Endothelial cell of umbilical vein (primary cell): ENCODE data around the gene HEATR3. TPM values are rescaled to one million over a fixed set of nuclear protein-coding genes. Genes with fewer than 3 reads are reported as not detected.

ENCODE experiments used
- BruUV-seq: library from RNA; stranded (reverse); fragments of 400-500 nt; replicated peaks from 2 replicates; lab custom pipeline; 2021; lab: Mats Ljungman, UMichigan
- CTCF ChIA-PET: fragments of 300-600, 350-600 bp; sonication (Branson Sonifier 250); formaldehyde crosslinking; loops from one replicate; lab custom pipeline; 2021; ENCODE audit warnings: antibody characterized with exemption, inconsistent platforms; lab: Charles Lee
- POLR2A ChIA-PET: fragments of 300-600, 350-600 bp; sonication (Branson Sonifier 250); formaldehyde crosslinking; loops from one replicate; lab custom pipeline; 2021; ENCODE audit warnings: antibody characterized with exemption, inconsistent platforms; lab: Charles Lee
- DNase-seq: peaks from one replicate; pipeline ENCODE4 v3.0.0-alpha.2; 2011; ENCODE audit warnings: low read depth, low spot score
- FAIRE-seq: peaks from 2 replicates; lab custom pipeline; 2011; peaks lifted over from hg19 to GRCh38; lab: Jason Lieb, UNC
- H2AFZ ChIP-seq: 2 replicates; pipeline ENCODE4 v1.6.0; 2012; ENCODE audit warnings: low read depth, low read length, control low read depth, inconsistent platforms
- H3K27ac ChIP-seq: 2 replicates; pipeline ENCODE4 v1.5.1; 2011; ENCODE audit warnings: low read depth, mild to moderate bottlenecking, control low read depth, low read length, moderate library complexity; ENCODE audit not compliant: insufficient read depth
- H3K27me3 ChIP-seq, 2 experiments: 2 replicates each; pipeline versions ENCODE4 v1.6.0 to v1.6.1; 2011; ENCODE audit warnings: low read length in 2 of 2, mixed read lengths in 1 of 2; ENCODE audit not compliant: control insufficient read depth in 2 of 2, insufficient read depth in 2 of 2
- H3K36me3 ChIP-seq, 2 experiments: 2 replicates in 1 of 2; 3 replicates in 1 of 2; pipeline ENCODE4 v1.5.1; 2011; ENCODE audit warnings: low read length in 2 of 2, mild to moderate bottlenecking in 1 of 2, moderate library complexity in 1 of 2; ENCODE audit not compliant: control insufficient read depth in 2 of 2, insufficient read depth in 2 of 2; ENCODE audit errors: extremely low read depth in 1 of 2
- H3K4me1 ChIP-seq: 3 replicates; pipeline ENCODE4 v1.5.1; 2011; ENCODE audit warnings: mild to moderate bottlenecking, low read length; ENCODE audit not compliant: control insufficient read depth, insufficient read depth; ENCODE audit errors: extremely low read depth
- H3K4me2 ChIP-seq: 2 replicates; pipeline ENCODE4 v1.6.1; 2011; ENCODE audit warnings: low read length, control low read depth, mixed read lengths; ENCODE audit not compliant: insufficient read depth
- H3K4me3 ChIP-seq, 3 experiments: fragments of 200-600 bp in 1 of 3; sonication (generic), shearing (Covaris generic) in 1 of 3; replicated peaks in 1 of 3; 2 replicates each; pipeline ENCODE4 v1.5.1; 2011 to 2016; ENCODE audit warnings: control low read depth in 3 of 3, low read length in 3 of 3, mild to moderate bottlenecking in 2 of 3, inconsistent platforms in 1 of 3, low read depth in 1 of 3, moderate library complexity in 1 of 3; ENCODE audit not compliant: insufficient read depth in 1 of 3
- H3K79me2 ChIP-seq: 2 replicates; pipeline ENCODE4 v1.6.0; 2012; ENCODE audit warnings: low read length, inconsistent platforms; ENCODE audit not compliant: control insufficient read depth, insufficient read depth
- H3K9ac ChIP-seq: replicated peaks from 2 replicates; pipeline ENCODE3; 2011; ENCODE audit warnings: low read length, control low read depth; ENCODE audit not compliant: insufficient read depth; ENCODE audit errors: extremely low read depth
- H3K9me1 ChIP-seq: replicated peaks from 3 replicates; pipeline ENCODE4 v1.6.0; 2011; ENCODE audit warnings: mild to moderate bottlenecking, low read length; ENCODE audit not compliant: control insufficient read depth, insufficient read depth; ENCODE audit errors: extremely low read depth
- H3K9me3 ChIP-seq: replicated peaks from 2 replicates; pipeline ENCODE4 v1.5.1; 2012; ENCODE audit warnings: low read length, inconsistent platforms; ENCODE audit not compliant: control insufficient read depth, insufficient read depth
- H4K20me1 ChIP-seq: replicated peaks from 2 replicates; pipeline ENCODE3; 2011; ENCODE audit warnings: mild to moderate bottlenecking, low read length; ENCODE audit not compliant: control insufficient read depth, insufficient read depth; ENCODE audit errors: extremely low read depth
- EZH2 ChIP-seq: IDR thresholded peaks from 2 replicates; pipeline ENCODE4 v1.6.1; 2012; ENCODE audit warnings: borderline replicate concordance, low read depth, mild to moderate bottlenecking, moderate library complexity, low read length, inconsistent platforms; ENCODE audit not compliant: severe bottlenecking
- FOS ChIP-seq: IDR thresholded peaks from 2 replicates; pipeline ENCODE4 v1.6.1; 2011; ENCODE audit warnings: mild to moderate bottlenecking, low read length, moderate library complexity, borderline replicate concordance; ENCODE audit not compliant: insufficient read depth
- GATA2 ChIP-seq: IDR thresholded peaks from 2 replicates; pipeline ENCODE4 v1.7.0; 2011; ENCODE audit warnings: low read depth, mild to moderate bottlenecking, moderate library complexity, mixed read lengths, low read length; ENCODE audit not compliant: insufficient read length, insufficient read depth
- JUN ChIP-seq: IDR thresholded peaks from 2 replicates; pipeline ENCODE4 v1.6.1; 2011; ENCODE audit warnings: borderline replicate concordance, low read depth; ENCODE audit not compliant: insufficient read length, insufficient read depth
- MYC ChIP-seq: IDR thresholded peaks from one replicate; pipeline ENCODE4 v1.6.1; 2011; ENCODE audit warnings: mild to moderate bottlenecking, low read depth, low read length
- POLR2A ChIP-seq: IDR thresholded peaks from 2 replicates; pipeline ENCODE4 v1.6.1; 2012; ENCODE audit warnings: low read depth, mild to moderate bottlenecking, control low read depth, low read length
- POLR2AphosphoS5 ChIP-seq: IDR thresholded peaks from 2 replicates; pipeline ENCODE4 v1.6.1; 2012; ENCODE audit warnings: low read depth, mild to moderate bottlenecking, control low read depth, low read length, moderate library complexity; ENCODE audit not compliant: insufficient read depth
- dilution Hi-C: fragments of 300-500 bp; cut with MboI; formaldehyde crosslinking; loops from one replicate; pipeline ENCODE4 v1.15.0; 2019; ENCODE audit warnings: low sequenced_read_pairs; ENCODE audit not compliant: extremely low pct_ligation_motif_present
- intact Hi-C: fragments of 100-400 bp; cut with micrococcal nuclease; formaldehyde crosslinking; loops from one replicate; pipeline ENCODE4 v1.10.0; 2022
- polyA plus RNA-seq, 4 experiments: library from polyadenylated mRNA; depleted of rRNA in 3 of 4; stranded (reverse) in 3 of 4; unstranded in 1 of 4; fragments of >200 nt; gene quantifications; 2 replicates each; pipeline versions ENCODE4 v1.2.1 to v1.2.3, GENCODE V29; 2011 to 2012; ENCODE audit warnings: missing spikeins in 1 of 4
- total RNA-seq: library from RNA; stranded (reverse); gene quantifications from 2 replicates; pipeline ENCODE4 v1.2.3, GENCODE V29; 2021
- TF ChIP-seq, protein P1 (sequence below): IDR thresholded peaks from 2 replicates; pipeline ENCODE4 v1.6.1; 2011; ENCODE audit not compliant: insufficient read depth, insufficient read length
- TF ChIP-seq, protein P2 (sequence below), 2 donors: IDR thresholded peaks; 1 replicate in 1 of 2; 2 replicates in 1 of 2; pipeline ENCODE4 v1.5.1; 2011; ENCODE audit warnings: low read length in 2 of 2, mild to moderate bottlenecking in 2 of 2, moderate library complexity in 2 of 2, control low read depth in 1 of 2, inconsistent platforms in 1 of 2, low read depth in 1 of 2; ENCODE audit not compliant: insufficient read depth in 1 of 2; ENCODE audit errors: extremely low read depth in 1 of 2

The HEATR3 gene
- total and polyA plus RNA-seq, 2 donors (not counting 3 experiments of a cell fraction or from before 2014, with no cell fraction given), result 6.7 to 23.1 TPM

GRCh38 chr16:50056226-50056625 is 9.5 kb upstream of the HEATR3 start:
- Histone ChIP-seq H4K20me1 (no peaks in the 10 kb centered on the region), H3K9me1 (no peaks in the 10 kb centered on the region), H3K79me2 (no peaks in the 10 kb centered on the region), H3K27ac (no peak overlapping the region), H3K4me3 (no peak overlapping the region), H3K27me3 (no peaks in the 10 kb centered on the region), H3K9me3 (no peaks in the 10 kb centered on the region), H2AFZ (no peak overlapping the region), H3K4me1 (no peaks in the 10 kb centered on the region), H3K9ac (no peak overlapping the region), H3K36me3 (no peaks in the 10 kb centered on the region), H3K4me2 (no peak overlapping the region)
- intact Hi-C loops (no loop called here), dilution Hi-C loops (no loop called here)
- ChIA-PET POLR2A (no interaction called here), CTCF (interaction anchor here (1.5 kb wide), 2 partner anchors 31 to 750 kb away, joined by 3 to 5 read pairs; partner anchors contain the start of gene CNEP1R1)
- FAIRE-seq (no peak), DNase-seq (no peak)
- no TSS peak for BruUV-seq
- no peak for TF ChIP-seq FOS
- TF ChIP-seq POLR2A, result no peak
- TF ChIP-seq, protein P1, sequence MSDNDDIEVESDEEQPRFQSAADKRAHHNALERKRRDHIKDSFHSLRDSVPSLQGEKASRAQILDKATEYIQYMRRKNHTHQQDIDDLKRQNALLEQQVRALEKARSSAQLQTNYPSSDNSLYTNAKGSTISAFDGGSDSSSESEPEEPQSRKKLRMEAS, result no peak
- TF ChIP-seq GATA2, result no peak
- no peak for TF ChIP-seq JUN
- no peak for TF ChIP-seq MYC
- TF ChIP-seq, protein P2, sequence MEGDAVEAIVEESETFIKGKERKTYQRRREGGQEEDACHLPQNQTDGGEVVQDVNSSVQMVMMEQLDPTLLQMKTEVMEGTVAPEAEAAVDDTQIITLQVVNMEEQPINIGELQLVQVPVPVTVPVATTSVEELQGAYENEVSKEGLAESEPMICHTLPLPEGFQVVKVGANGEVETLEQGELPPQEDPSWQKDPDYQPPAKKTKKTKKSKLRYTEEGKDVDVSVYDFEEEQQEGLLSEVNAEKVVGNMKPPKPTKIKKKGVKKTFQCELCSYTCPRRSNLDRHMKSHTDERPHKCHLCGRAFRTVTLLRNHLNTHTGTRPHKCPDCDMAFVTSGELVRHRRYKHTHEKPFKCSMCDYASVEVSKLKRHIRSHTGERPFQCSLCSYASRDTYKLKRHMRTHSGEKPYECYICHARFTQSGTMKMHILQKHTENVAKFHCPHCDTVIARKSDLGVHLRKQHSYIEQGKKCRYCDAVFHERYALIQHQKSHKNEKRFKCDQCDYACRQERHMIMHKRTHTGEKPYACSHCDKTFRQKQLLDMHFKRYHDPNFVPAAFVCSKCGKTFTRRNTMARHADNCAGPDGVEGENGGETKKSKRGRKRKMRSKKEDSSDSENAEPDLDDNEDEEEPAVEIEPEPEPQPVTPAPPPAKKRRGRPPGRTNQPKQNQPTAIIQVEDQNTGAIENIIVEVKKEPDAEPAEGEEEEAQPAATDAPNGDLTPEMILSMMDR (IDR thresholded peaks at IDR 0.05; ENCODE audit: extremely low read depth in 1 of 2, insufficient read depth in 1 of 2, low read depth in 1 of 2, low read length in 2 of 2), result no peak
- TF ChIP-seq EZH2, result no peak
- TF ChIP-seq POLR2AphosphoS5, result no peak
